H1 (cell line): ENCODE measurements around the gene KLRK1. TPM values are rescaled to one million over a fixed set of nuclear protein-coding genes. Genes with fewer than 3 reads are reported as not detected.

ENCODE experiments used
- CHD2 ChIP-seq: IDR thresholded peaks from 2 replicates; pipeline ENCODE4 v1.6.1; 2012; ENCODE audit warnings: low read length, improper control_type of control experiment
- CHD7 ChIP-seq: fragments of 300-600 bp; sonication (generic); IDR thresholded peaks from 2 replicates; pipeline ENCODE4 v1.7.1; 2012; ENCODE audit warnings: low read length, moderate library complexity, mild to moderate bottlenecking, inconsistent platforms; ENCODE audit not compliant: insufficient replicate concordance
- NANOG ChIP-seq: IDR thresholded peaks from 2 replicates; pipeline ENCODE4 v1.6.1; 2011; ENCODE audit warnings: low read length, low read depth, mild to moderate bottlenecking, inconsistent platforms; ENCODE audit not compliant: insufficient read depth, poor library complexity, severe bottlenecking
- RBBP5 ChIP-seq: IDR thresholded peaks from 2 replicates; pipeline ENCODE4 v1.7.1; 2012; ENCODE audit warnings: low read depth, mild to moderate bottlenecking, inconsistent platforms, low read length, moderate library complexity, borderline replicate concordance
- SIX5 ChIP-seq: IDR thresholded peaks from 2 replicates; pipeline ENCODE4 v1.6.1; 2011; ENCODE audit warnings: mild to moderate bottlenecking, low read depth, low read length
- TAF1 ChIP-seq: IDR thresholded peaks from 2 replicates; pipeline ENCODE4 v1.6.1; 2011; ENCODE audit warnings: mild to moderate bottlenecking, low read depth, low read length
- polyA plus RNA-seq, 7 experiments: library from polyadenylated mRNA; depleted of rRNA in 3 of 7; stranded (reverse) in 5 of 7; unstranded in 2 of 7; fragments of >200 nt in 5 of 7; fragments of 200-250 nt in 2 of 7; gene quantifications; 1 replicate in 5 of 7; 2 replicates in 1 of 7; 4 replicates in 1 of 7; pipeline versions ENCODE4 v1.2.1 to v1.2.3, GENCODE V29; 2011 to 2013; ENCODE audit warnings: missing spikeins in 2 of 7, mixed read lengths in 2 of 7
- total RNA-seq: library from RNA; stranded (reverse); fragmentation: NEBNext Ultra II Directional; extraction: Animal tissue kit (Norgen Biotek cat#: 25700); gene quantifications from 2 replicates; pipeline ENCODE4 v1.2.1, GENCODE V29; 2021
- TF ChIP-seq, protein P1 (sequence below): IDR thresholded peaks from 2 replicates; pipeline ENCODE4 v1.6.1; 2012; ENCODE audit warnings: inconsistent platforms

The KLRK1 gene
- total and polyA plus RNA-seq, 2 of the 8 experiments (the other 6 are each of a cell fraction or from before 2014, with no cell fraction given), result not detected

- TF ChIP-seq CHD7, result no peak
- TF ChIP-seq SIX5, result no peak
- no peak for TF ChIP-seq NANOG
- no peak for TF ChIP-seq RBBP5
- TF ChIP-seq TAF1, result no peak
- TF ChIP-seq, protein P1, sequence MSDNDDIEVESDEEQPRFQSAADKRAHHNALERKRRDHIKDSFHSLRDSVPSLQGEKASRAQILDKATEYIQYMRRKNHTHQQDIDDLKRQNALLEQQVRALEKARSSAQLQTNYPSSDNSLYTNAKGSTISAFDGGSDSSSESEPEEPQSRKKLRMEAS, result no peak
- no peak for TF ChIP-seq CHD2
- TF ChIP-seq, all 59 proteins: peak for 0
Measured at GRCh38 chr12:10358131-10358530, 31.7 kb downstream of the KLRK1 start (continued).
